Activated naive CD4-positive, alpha-beta T cell treated with anti-CD3 and anti-CD28 coated beads for 36 hours (primary cell): Measurements from ENCODE around the gene CREB3L1. TPM values are rescaled to one million over a fixed set of nuclear protein-coding genes. Genes with fewer than 3 reads are reported as not detected.

Experiments used
- CTCF ChIA-PET: fragments of 350-600 bp; sonication (Branson Sonifier 250); formaldehyde crosslinking; loops from one replicate; lab custom pipeline; 2021; ENCODE audit warnings: antibody characterized with exemption; lab: Charles Lee
- DNase-seq: peaks from one replicate; pipeline ENCODE4 v3.0.0-alpha.2; 2020
- H3K27ac Mint-ChIP-seq: one replicate; pipeline ENCODE4 v1.8.0; 2021; ENCODE audit warnings: mild to moderate bottlenecking, mixed read lengths
- H3K27me3 Mint-ChIP-seq: one replicate; pipeline ENCODE4 v1.8.0; 2021; ENCODE audit warnings: low read depth, mixed read lengths
- H3K36me3 Mint-ChIP-seq: one replicate; pipeline ENCODE4 v1.8.0; 2021; ENCODE audit warnings: low read depth, mixed read lengths
- H3K4me1 Mint-ChIP-seq: one replicate; pipeline ENCODE4 v1.8.0; 2021; ENCODE audit warnings: low read depth, mixed read lengths
- H3K4me3 Mint-ChIP-seq: one replicate; pipeline ENCODE4 v1.8.0; 2021; ENCODE audit warnings: mild to moderate bottlenecking, moderate library complexity, mixed read lengths
- H3K9me3 Mint-ChIP-seq: one replicate; pipeline ENCODE4 v1.8.0; 2021; ENCODE audit warnings: mixed read lengths
- intact Hi-C: fragments of 100-400 bp; cut with micrococcal nuclease; formaldehyde crosslinking; loops from one replicate; pipeline ENCODE4 v1.15.1; 2023
- total RNA-seq, 2 experiments: library from RNA; stranded (reverse); gene quantifications; one replicate each; pipeline ENCODE4 v1.2.3, GENCODE V29; 2021

CREB3L1 gene
- total RNA-seq, 2 experiments from 2014 or later: 0.12 TPM

DNA sequence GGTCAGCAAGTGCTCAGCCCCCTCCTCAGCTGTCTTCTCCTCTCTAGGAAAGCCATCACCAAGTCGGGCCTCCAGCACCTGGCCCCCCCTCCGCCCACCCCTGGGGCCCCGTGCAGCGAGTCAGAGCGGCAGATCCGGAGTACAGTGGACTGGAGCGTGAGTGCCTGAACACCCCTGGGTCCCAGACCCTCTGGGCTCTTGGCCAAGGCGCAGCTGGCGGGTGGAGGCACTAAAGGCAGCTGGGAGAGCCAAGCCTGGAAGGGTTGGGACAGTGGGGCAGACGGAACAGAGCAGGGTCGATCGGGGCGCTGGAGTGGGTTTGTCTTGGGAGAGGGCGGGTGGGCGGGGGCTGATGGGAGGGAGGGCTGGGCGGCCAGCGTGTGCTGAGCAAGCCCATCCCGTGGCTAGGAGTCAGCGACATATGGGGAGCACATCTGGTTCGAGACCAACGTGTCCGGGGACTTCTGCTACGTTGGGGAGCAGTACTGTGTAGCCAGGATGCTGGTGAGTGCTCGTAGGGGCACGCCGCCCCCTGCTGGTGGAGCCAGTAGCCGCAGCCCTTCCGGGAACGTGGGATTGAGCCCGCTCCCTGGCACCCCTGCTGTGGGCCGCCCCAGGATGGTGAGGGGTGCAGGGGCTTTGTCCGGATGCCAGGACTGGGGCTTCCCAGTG is 89.9 kb downstream of the CREB3L1 start:
- DNase-seq: peak; percentile 85
- peak overlapping the region; percentile 80 for H3K27ac Mint-ChIP-seq
- H3K9me3 Mint-ChIP-seq: no peaks in the 10 kb centered on the region
- no peaks in the 10 kb centered on the region for H3K27me3 Mint-ChIP-seq
- CTCF ChIA-PET: interaction anchor here (0.9 to 15.3 kb wide), 12 partner anchors 9 to 128 kb away, joined by 3 to 368 read pairs (median 6); partner anchors contain the start of gene DGKZ
- intact Hi-C loops: loop anchor here (1.0 kb wide), 4 partner anchors 15 to 171 kb away; no protein-coding TSS in a partner anchor
- H3K4me3 Mint-ChIP-seq: no peak overlapping the region
- peaks cover 16% of the 10 kb centered on the region for H3K36me3 Mint-ChIP-seq
- peaks cover 29% of the 10 kb centered on the region for H3K4me1 Mint-ChIP-seq

GRCh38 chr11:46367916-46368267 is 90.4 kb downstream of the CREB3L1 start:
- H3K27me3 Mint-ChIP-seq: no peaks in the 10 kb centered on the region
- CTCF ChIA-PET: interaction anchor here (0.9 to 15.3 kb wide), 9 partner anchors 9 to 129 kb away, joined by 3 to 368 read pairs (median 8); partner anchors contain the start of gene DGKZ
- H3K27ac Mint-ChIP-seq: peak overlapping the region; percentile 80
- peaks cover 24% of the 10 kb centered on the region for H3K4me1 Mint-ChIP-seq
- intact Hi-C loops: loop anchor here (1.0 kb wide), 4 partner anchors 16 to 170 kb away; no protein-coding TSS in a partner anchor
- no peaks in the 10 kb centered on the region for H3K9me3 Mint-ChIP-seq
- DNase-seq: no peak
- no peak overlapping the region for H3K4me3 Mint-ChIP-seq
- peaks cover 14% of the 10 kb centered on the region for H3K36me3 Mint-ChIP-seq

DNA sequence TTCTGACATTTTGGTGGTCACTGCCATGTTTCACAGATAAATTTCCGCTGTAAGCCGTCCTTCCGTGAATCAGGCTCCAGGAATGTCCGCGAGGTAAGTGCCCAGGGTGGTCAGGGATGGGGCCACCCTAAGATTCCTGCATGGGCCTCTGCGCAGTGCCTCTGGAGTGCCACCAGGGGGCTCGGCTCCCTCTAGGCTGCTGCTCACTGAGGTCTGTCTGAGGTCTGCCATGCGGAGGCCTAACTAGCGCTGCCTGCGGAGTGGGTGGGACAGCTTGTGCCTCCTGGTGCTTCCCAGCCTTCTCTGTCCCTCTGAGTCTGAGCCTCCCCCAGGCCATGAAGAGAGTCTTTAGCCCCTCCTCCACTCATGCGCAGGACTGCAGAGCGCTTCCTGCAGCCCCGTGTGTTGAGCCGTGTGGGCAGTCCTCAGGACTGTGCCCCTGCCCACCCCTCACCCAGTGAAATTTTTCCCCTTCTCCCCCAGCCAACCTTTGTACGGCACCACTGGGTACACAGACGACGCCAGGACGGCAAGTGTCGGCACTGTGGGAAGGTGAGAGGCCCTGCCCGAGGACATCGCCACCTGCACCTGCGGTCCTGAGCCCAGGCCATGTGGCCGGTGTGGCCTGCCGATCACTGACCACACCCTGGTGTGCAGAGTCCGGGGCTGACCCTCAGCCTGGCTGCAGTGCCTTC is 92.1 kb downstream of the CREB3L1 start:
- CTCF ChIA-PET: interaction anchor here (0.7 to 15.3 kb wide), 7 partner anchors 9 to 147 kb away, joined by 3 to 368 read pairs (median 4); partner anchors contain the start of gene DGKZ
- no peaks in the 10 kb centered on the region for H3K27me3 Mint-ChIP-seq
- intact Hi-C loops: no loop called here

DNA sequence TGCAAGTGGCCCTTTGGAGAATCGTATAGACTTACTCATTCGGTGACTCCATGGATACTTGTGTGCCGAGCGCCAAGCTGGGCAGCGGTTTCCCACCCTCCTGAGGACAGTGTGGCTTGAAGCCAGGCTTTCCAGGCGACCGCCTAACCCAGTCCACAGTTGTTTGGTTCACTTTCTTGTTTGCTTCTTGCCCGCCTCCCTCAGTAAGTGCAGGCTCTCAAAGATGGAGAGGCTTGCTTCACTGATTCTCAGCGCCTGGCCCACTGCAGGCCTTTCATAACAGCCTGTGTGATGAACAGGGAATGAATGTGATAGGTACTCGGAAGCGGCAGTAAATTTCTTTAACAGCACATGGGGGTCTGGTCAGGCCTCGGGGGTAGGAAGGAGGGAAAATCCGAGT is 92.8 kb downstream of the CREB3L1 start:
- Mint-ChIP-seq H3K27ac (no peak overlapping the region), H3K27me3 (no peaks in the 10 kb centered on the region), H3K9me3 (no peaks in the 10 kb centered on the region), H3K4me1 (peaks cover 8% of the 10 kb centered on the region), H3K4me3 (no peak overlapping the region), H3K36me3 (peaks cover 18% of the 10 kb centered on the region)
- no peak for DNase-seq
- CTCF ChIA-PET: interaction anchor here (1.1 to 15.3 kb wide), 2 partner anchors 20 to 22 kb away, joined by 3 to 368 read pairs; partner anchors contain the start of gene DGKZ
- intact Hi-C loops: no loop called here

More for the DNA sequence above, 92.1 kb downstream of the CREB3L1 start:
- DNase-seq: peak; percentile 66
- Mint-ChIP-seq H3K4me1 (peaks cover 14% of the 10 kb centered on the region), H3K36me3 (peaks cover 15% of the 10 kb centered on the region), H3K27ac (no peak overlapping the region), H3K4me3 (no peak overlapping the region), H3K9me3 (no peaks in the 10 kb centered on the region)

Other genes starting within 250 kb of the CREB3L1 start
- gene PHF21A, start 156.2 kb upstream of the CREB3L1 start, total RNA-seq: 10 to 100 TPM; 40.4 to 42.6 TPM
- gene DGKZ, start 69.8 kb downstream of the CREB3L1 start, total RNA-seq: 10 to 100 TPM; 82.9 to 89.2 TPM
- gene MDK, start 104.0 kb downstream of the CREB3L1 start, total RNA-seq: 1 to 10 TPM; 2.9 to 4.6 TPM
- gene CHRM4, start 114.1 kb downstream of the CREB3L1 start, total RNA-seq: not detected